CD8-positive, alpha-beta memory T cell (primary cell): ENCODE results near the gene WDR37. TPM values are rescaled to one million over a fixed set of nuclear protein-coding genes. Genes with fewer than 3 reads are reported as not detected.

Experiments
- CTCF ChIA-PET: fragments of 350-600 bp; sonication (Branson Sonifier 250); formaldehyde crosslinking; loops from one replicate; lab custom pipeline; 2021; ENCODE audit warnings: antibody characterized with exemption; lab: Charles Lee
- POLR2A ChIA-PET: fragments of 350-600 bp; sonication (Branson Sonifier 250); formaldehyde crosslinking; loops from one replicate; lab custom pipeline; 2021; ENCODE audit warnings: antibody characterized with exemption; lab: Charles Lee
- DNase-seq, 5 donors: peaks; one replicate each; pipeline versions ENCODE4 v3.0.0 to v3.0.0-alpha.2; 2020 to 2022; ENCODE audit warnings: mixed read lengths in 1 of 5
- H3K27ac ChIP-seq: one replicate; pipeline ENCODE4 v1.7.0; 2013; ENCODE audit warnings: low read depth, mild to moderate bottlenecking, low read length, moderate library complexity
- H3K27me3 ChIP-seq: 2 replicates; pipeline ENCODE4 v1.7.0; 2013; ENCODE audit warnings: low read length, mild to moderate bottlenecking; ENCODE audit not compliant: insufficient read depth, poor library complexity, severe bottlenecking
- H3K36me3 ChIP-seq: 2 replicates; pipeline ENCODE4 v1.7.0; 2013; ENCODE audit warnings: mild to moderate bottlenecking, low read length, moderate library complexity; ENCODE audit not compliant: insufficient read depth
- H3K4me1 ChIP-seq: 2 replicates; pipeline ENCODE4 v1.7.0; 2013; ENCODE audit warnings: mild to moderate bottlenecking, low read length, moderate library complexity; ENCODE audit not compliant: insufficient read depth
- H3K4me3 ChIP-seq: 2 replicates; pipeline ENCODE4 v1.7.0; 2013; ENCODE audit warnings: mild to moderate bottlenecking, low read length
- H3K9me3 ChIP-seq: 2 replicates; pipeline ENCODE4 v1.7.0; 2013; ENCODE audit warnings: mild to moderate bottlenecking, low read length
- H3K27ac Mint-ChIP-seq, 8 donors: one replicate each; pipeline ENCODE4 v1.8.0; 2020 to 2021; ENCODE audit warnings: mixed read lengths in 8 of 8, mild to moderate bottlenecking in 6 of 8, inconsistent platforms in 3 of 8, moderate library complexity in 3 of 8
- H3K27me3 Mint-ChIP-seq, 2 donors: one replicate each; pipeline ENCODE4 v1.8.0; 2020 to 2021; ENCODE audit warnings: mixed read lengths in 2 of 2, mild to moderate bottlenecking in 1 of 2, moderate library complexity in 1 of 2
- H3K36me3 Mint-ChIP-seq, 3 donors: one replicate each; pipeline ENCODE4 v1.8.0; 2020 to 2021; ENCODE audit warnings: mixed read lengths in 3 of 3, inconsistent platforms in 1 of 3, mild to moderate bottlenecking in 1 of 3
- H3K4me1 Mint-ChIP-seq, 3 donors: one replicate each; pipeline ENCODE4 v1.8.0; 2020 to 2021; ENCODE audit warnings: mixed read lengths in 3 of 3, inconsistent platforms in 1 of 3, mild to moderate bottlenecking in 1 of 3
- H3K4me3 Mint-ChIP-seq, 7 donors: one replicate each; pipeline ENCODE4 v1.8.0; 2020 to 2021; ENCODE audit warnings: mixed read lengths in 7 of 7, mild to moderate bottlenecking in 6 of 7, moderate library complexity in 4 of 7, inconsistent platforms in 2 of 7
- H3K9me3 Mint-ChIP-seq, 5 donors: one replicate each; pipeline ENCODE4 v1.8.0; 2020 to 2022; ENCODE audit warnings: mixed read lengths in 5 of 5, mild to moderate bottlenecking in 3 of 5, moderate library complexity in 2 of 5, inconsistent platforms in 1 of 5
- polyA plus RNA-seq: library from polyadenylated mRNA; unstranded; fragments of 300-500 nt; fragmentation: Illumina TruSeq; gene quantifications from one replicate; pipeline ENCODE4 v1.2.3, GENCODE V29; 2021
- total RNA-seq, 2 experiments: library from RNA; stranded (reverse); gene quantifications; one replicate each; pipeline ENCODE4 v1.2.3, GENCODE V29; 2021

WDR37 gene
- total and polyA plus RNA-seq, 3 experiments from 2014 or later = 14.5 to 21.7 (median 15.8) TPM

- Mint-ChIP-seq H3K4me3 (peak overlapping the region in 1 of 7 donors; percentile 44), H3K4me1 (peaks cover 23 to 45% (median 36%) of the 10 kb centered on the region in 3 donors), H3K9me3 (no peaks in the 10 kb centered on the region), H3K27ac (peak overlapping the region in 5 of 8 donors; percentile 56 to 86 (median 68)), H3K27me3 (no peaks in the 10 kb centered on the region), H3K36me3 (peaks cover 0 to 54% (median 5%) of the 10 kb centered on the region in 3 donors)
- DNase-seq = peak in 1 of 5 donors; percentile 11
- CTCF ChIA-PET = interaction anchor here (1.2 to 1.4 kb wide), 3 partner anchors 10 to 143 kb away, joined by 3 read pairs; partner anchors contain the start of genes IDI1 and LARP4B
- POLR2A ChIA-PET = no interaction called here
- Histone ChIP-seq H3K4me3 (no peak overlapping the region), H3K9me3 (no peaks in the 10 kb centered on the region), H3K27ac (no peak overlapping the region), H3K36me3 (peaks cover 8% of the 10 kb centered on the region), H3K4me1 (peaks cover 5% of the 10 kb centered on the region), H3K27me3 (no peaks in the 10 kb centered on the region)
Observed at GRCh38 chr10:1074052-1074747, 18.0 kb downstream of the WDR37 start.

GRCh38 chr10:1074748-1075308 lies 18.6 kb downstream of the WDR37 start:
- H3K9me3 Mint-ChIP-seq = no peaks in the 10 kb centered on the region
- no peaks in the 10 kb centered on the region for H3K27me3 Mint-ChIP-seq
- H3K9me3 ChIP-seq = no peaks in the 10 kb centered on the region
- peak in 1 of 5 donors; percentile 21 for DNase-seq
- CTCF ChIA-PET = interaction anchor here (1.2 to 1.4 kb wide), 2 partner anchors 10 to 26 kb away, joined by 3 read pairs; partner anchors contain the start of gene IDI1
- peak overlapping the region in 7 of 8 donors; percentile 10 to 69 (median 56) for H3K27ac Mint-ChIP-seq
- POLR2A ChIA-PET = no interaction called here
- no peak overlapping the region for H3K27ac ChIP-seq
- H3K27me3 ChIP-seq = no peaks in the 10 kb centered on the region
- H3K4me3 ChIP-seq = no peak overlapping the region
- H3K36me3 ChIP-seq = peaks cover 13% of the 10 kb centered on the region
- H3K4me3 Mint-ChIP-seq = peak overlapping the region in 1 of 7 donors; percentile 44
- peaks cover 17 to 38% (median 29%) of the 10 kb centered on the region in 3 donors for H3K4me1 Mint-ChIP-seq
- H3K4me1 ChIP-seq = no peaks in the 10 kb centered on the region
- peaks cover 0 to 59% (median 7%) of the 10 kb centered on the region in 3 donors for H3K36me3 Mint-ChIP-seq

- H3K9me3 Mint-ChIP-seq = no peaks in the 10 kb centered on the region
- Histone ChIP-seq H3K4me3 (no peak overlapping the region), H3K27ac (no peak overlapping the region), H3K4me1 (no peaks in the 10 kb centered on the region), H3K27me3 (no peaks in the 10 kb centered on the region), H3K9me3 (no peaks in the 10 kb centered on the region), H3K36me3 (peaks cover 30% of the 10 kb centered on the region)
- ChIA-PET POLR2A (no interaction called here), CTCF (no interaction called here)
- peaks cover 13 to 22% (median 18%) of the 10 kb centered on the region in 3 donors for H3K4me1 Mint-ChIP-seq
- H3K27me3 Mint-ChIP-seq = no peaks in the 10 kb centered on the region
- DNase-seq = no peak
- peaks cover 4 to 77% (median 28%) of the 10 kb centered on the region in 3 donors for H3K36me3 Mint-ChIP-seq
- no peak overlapping the region for H3K4me3 Mint-ChIP-seq
- peak overlapping the region in 2 of 8 donors; percentile 17 to 70 for H3K27ac Mint-ChIP-seq
Observed at GRCh38 chr10:1078668-1079067, 22.5 kb downstream of the WDR37 start.

- no peaks in the 10 kb centered on the region for H3K9me3 ChIP-seq
- no peak for DNase-seq
- peaks cover 58% of the 10 kb centered on the region for H3K36me3 ChIP-seq
- Mint-ChIP-seq H3K9me3 (no peaks in the 10 kb centered on the region), H3K36me3 (peaks cover 13 to 92% (median 46%) of the 10 kb centered on the region in 3 donors), H3K4me1 (peaks cover 17 to 21% (median 17%) of the 10 kb centered on the region in 3 donors), H3K27ac (peak overlapping the region in 2 of 8 donors; percentile 66 to 70), H3K4me3 (no peak overlapping the region), H3K27me3 (no peaks in the 10 kb centered on the region)
- H3K27me3 ChIP-seq = no peaks in the 10 kb centered on the region
- H3K27ac ChIP-seq = no peak overlapping the region
- no peak overlapping the region for H3K4me3 ChIP-seq
- CTCF ChIA-PET = no interaction called here
- POLR2A ChIA-PET = no interaction called here
- no peaks in the 10 kb centered on the region for H3K4me1 ChIP-seq
Observed at GRCh38 chr10:1083581-1083980, 27.4 kb downstream of the WDR37 start.

GRCh38 chr10:1084011-1084950 lies 28.1 kb downstream of the WDR37 start:
- Mint-ChIP-seq H3K27ac (peak overlapping the region in 1 of 8 donors; percentile 91), H3K4me3 (no peak overlapping the region), H3K4me1 (peaks cover 17 to 21% (median 17%) of the 10 kb centered on the region in 3 donors), H3K27me3 (no peaks in the 10 kb centered on the region), H3K9me3 (no peaks in the 10 kb centered on the region), H3K36me3 (peaks cover 13 to 94% (median 46%) of the 10 kb centered on the region in 3 donors)
- Histone ChIP-seq H3K4me1 (no peaks in the 10 kb centered on the region), H3K27ac (no peak overlapping the region), H3K9me3 (no peaks in the 10 kb centered on the region), H3K27me3 (no peaks in the 10 kb centered on the region), H3K4me3 (no peak overlapping the region), H3K36me3 (peaks cover 58% of the 10 kb centered on the region)
- POLR2A ChIA-PET = no interaction called here
- CTCF ChIA-PET = interaction anchor here (1.2 kb wide), 1 partner anchor 35 kb away, joined by 4 read pairs; the partner anchor contains the start of gene IDI1
- no peak for DNase-seq

GRCh38 chr10:1085258-1085657 lies 29.1 kb downstream of the WDR37 start:
- Histone ChIP-seq H3K9me3 (no peaks in the 10 kb centered on the region), H3K4me1 (no peaks in the 10 kb centered on the region), H3K27me3 (no peaks in the 10 kb centered on the region), H3K4me3 (no peak overlapping the region), H3K36me3 (peaks cover 49% of the 10 kb centered on the region), H3K27ac (no peak overlapping the region)
- Mint-ChIP-seq H3K36me3 (peaks cover 17 to 93% (median 42%) of the 10 kb centered on the region in 3 donors), H3K27ac (no peak overlapping the region), H3K4me3 (no peak overlapping the region), H3K27me3 (no peaks in the 10 kb centered on the region), H3K4me1 (peaks cover 20 to 22% (median 21%) of the 10 kb centered on the region in 3 donors), H3K9me3 (no peaks in the 10 kb centered on the region)
- DNase-seq = no peak
- ChIA-PET CTCF (interaction anchor here (1.2 kb wide), 1 partner anchor 36 kb away, joined by 4 read pairs; the partner anchor contains the start of gene IDI1), POLR2A (no interaction called here)

- ChIA-PET POLR2A (no interaction called here), CTCF (interaction anchor here (0.8 kb wide), 1 partner anchor 36 kb away, joined by 3 read pairs; no protein-coding TSS in a partner anchor)
- Mint-ChIP-seq H3K4me1 (peaks cover 19 to 22% (median 20%) of the 10 kb centered on the region in 3 donors), H3K36me3 (peaks cover 20 to 93% (median 36%) of the 10 kb centered on the region in 3 donors), H3K9me3 (no peaks in the 10 kb centered on the region), H3K4me3 (peak overlapping the region in 1 of 7 donors; percentile 34), H3K27ac (peak overlapping the region; percentile 39 to 96 (median 64)), H3K27me3 (no peaks in the 10 kb centered on the region)
- H3K9me3 ChIP-seq = no peaks in the 10 kb centered on the region
- no peak overlapping the region for H3K4me3 ChIP-seq
- no peaks in the 10 kb centered on the region for H3K27me3 ChIP-seq
- peaks cover 51% of the 10 kb centered on the region for H3K36me3 ChIP-seq
- H3K4me1 ChIP-seq = no peaks in the 10 kb centered on the region
- no peak overlapping the region for H3K27ac ChIP-seq
- DNase-seq = no peak
Observed at GRCh38 chr10:1086787-1087186, 30.6 kb downstream of the WDR37 start.
